Activated naive CD4-positive, alpha-beta T cell treated with anti-CD3 and anti-CD28 coated beads, Interleukin-2, amount 50 U/mL, for 16 hours (primary cell): Measurements from ENCODE around the gene ADAMTSL3.
"Not testable (repeated sequence)": the region's sequence is repeated elsewhere in the genome, so short reads cannot be mapped to it uniquely, and the experiment has no call there.

Source experiments
- DNase-seq: peaks from one replicate; pipeline ENCODE4 v3.0.0-alpha.2; 2020

Gene ADAMTSL3

GRCh38 chr15:83709811-83710210 is 55.9 kb downstream of the ADAMTSL3 start:
- DNase-seq = no peak

- no peak for DNase-seq
These were observed 56.5 kb downstream of the ADAMTSL3 start for GRCh38 chr15:83710452-83710851.

- DNase-seq = no peak
These were observed 57.3 kb downstream of the ADAMTSL3 start for GRCh38 chr15:83711236-83711635.

- no peak for DNase-seq
These were observed 59.3 kb downstream of the ADAMTSL3 start for GRCh38 chr15:83713242-83713641.

GRCh38 chr15:83714939-83715628 is 61.2 kb downstream of the ADAMTSL3 start:
- no peak for DNase-seq

- no peak for DNase-seq
These were observed 62.7 kb downstream of the ADAMTSL3 start for GRCh38 chr15:83716605-83717004.

- DNase-seq = no peak
These were observed 63.1 kb downstream of the ADAMTSL3 start for GRCh38 chr15:83717010-83717409.

- DNase-seq = no peak
These were observed 66.5 kb downstream of the ADAMTSL3 start for GRCh38 chr15:83720468-83720867.

- DNase-seq = no peak
These were observed 67.1 kb downstream of the ADAMTSL3 start for GRCh38 chr15:83721031-83721430.

- no peak for DNase-seq
These were observed 68.1 kb downstream of the ADAMTSL3 start for GRCh38 chr15:83721981-83722380.

- DNase-seq = no peak
These were observed 69.3 kb downstream of the ADAMTSL3 start for GRCh38 chr15:83723216-83723615.

- no peak for DNase-seq
These were observed 78.3 kb downstream of the ADAMTSL3 start for GRCh38 chr15:83732196-83732595.

- no peak for DNase-seq
These were observed 78.8 kb downstream of the ADAMTSL3 start for GRCh38 chr15:83732770-83733169.

- no peak for DNase-seq
These were observed 79.3 kb downstream of the ADAMTSL3 start for GRCh38 chr15:83733206-83733605.

GRCh38 chr15:83733691-83734090 is 79.8 kb downstream of the ADAMTSL3 start:
- DNase-seq = no peak

GRCh38 chr15:83734487-83734886 is 80.6 kb downstream of the ADAMTSL3 start:
- DNase-seq = no peak

GRCh38 chr15:83739629-83740028 is 85.7 kb downstream of the ADAMTSL3 start:
- DNase-seq = no peak

GRCh38 chr15:83745771-83746170 is 91.8 kb downstream of the ADAMTSL3 start:
- DNase-seq = no peak

GRCh38 chr15:83746231-83746630 is 92.3 kb downstream of the ADAMTSL3 start:
- DNase-seq = no peak

GRCh38 chr15:83747050-83747717 is 93.3 kb downstream of the ADAMTSL3 start:
- no peak for DNase-seq

GRCh38 chr15:83747718-83748110 is 93.8 kb downstream of the ADAMTSL3 start:
- no peak for DNase-seq

- DNase-seq = no peak
These were observed 100.1 kb downstream of the ADAMTSL3 start for GRCh38 chr15:83753872-83754493.

GRCh38 chr15:83757291-83757690 is 103.4 kb downstream of the ADAMTSL3 start:
- DNase-seq = not testable (repeated sequence)

GRCh38 chr15:83762367-83762766 is 108.4 kb downstream of the ADAMTSL3 start:
- no peak for DNase-seq
